Esophagus muscularis mucosa (tissue), 4 donors: ENCODE results near the gene CHST14. TPM values are rescaled to one million over a fixed set of nuclear protein-coding genes. Genes with fewer than 3 reads are reported as not detected.

Experiments used
- DNase-seq: peaks from one replicate; pipeline ENCODE4 v3.0.0-alpha.2; 2017; ENCODE audit errors: extremely low spot score
- H3K27ac ChIP-seq, 4 donors: fragments of 200-600 bp; sonication (generic); replicated peaks in 1 of 4; 1 replicate in 3 of 4; 2 replicates in 1 of 4; pipeline ENCODE4 v1.5.1; 2016 to 2019; ENCODE audit warnings: mild to moderate bottlenecking in 1 of 4
- H3K27me3 ChIP-seq, 4 donors: fragments of 200-600 bp; sonication (generic); one replicate each; pipeline versions ENCODE4 v1.5.1 to v1.6.0; 2016 to 2019
- H3K36me3 ChIP-seq, 4 donors: fragments of 200-600 bp; sonication (generic); one replicate each; pipeline ENCODE4 v1.5.1; 2016 to 2019
- H3K4me1 ChIP-seq, 4 donors: fragments of 200-600 bp; sonication (generic); one replicate each; pipeline ENCODE4 v1.5.1; 2016 to 2019
- H3K4me3 ChIP-seq, 4 donors: fragments of 200-600 bp; sonication (generic); 1 replicate in 2 of 4; 2 replicates in 2 of 4; pipeline ENCODE4 v1.5.1; 2016 to 2019; ENCODE audit warnings: mild to moderate bottlenecking in 4 of 4, moderate library complexity in 1 of 4
- H3K9me3 ChIP-seq, 4 donors: fragments of 200-600 bp; sonication (generic); 1 replicate in 3 of 4; 2 replicates in 1 of 4; pipeline ENCODE4 v1.5.1; 2016 to 2019
- CTCF ChIP-seq, 3 experiments: fragments of 200-600 bp in 2 of 3; fragments of 450-650 bp in 1 of 3; sonication (generic) in 2 of 3; IDR thresholded peaks; one replicate each; pipeline ENCODE4 v1.5.1; 2017 to 2019; ENCODE audit warnings: antibody characterized with exemption in 3 of 3, mild to moderate bottlenecking in 2 of 3, moderate library complexity in 1 of 3
- EP300 ChIP-seq: sonication (generic); formaldehyde crosslinking; IDR thresholded peaks from one replicate; pipeline ENCODE4 v1.6.1; 2017; ENCODE audit warnings: antibody characterized with exemption
- POLR2A ChIP-seq: fragments of 450-650 bp; IDR thresholded peaks from one replicate; pipeline ENCODE4 v1.6.1; 2017; ENCODE audit warnings: antibody characterized with exemption, moderate library complexity, mild to moderate bottlenecking, low read depth
- POLR2AphosphoS5 ChIP-seq, 2 donors: sonication (generic); formaldehyde crosslinking; IDR thresholded peaks; one replicate each; pipeline ENCODE4 v1.6.1; 2017; ENCODE audit warnings: antibody characterized with exemption in 2 of 2
- WGBS: methylation state at CpG from one replicate; pipeline ENCODE4 v1.1.5; 2018; 5-methylcytosine and 5-hydroxymethylcytosine counted together
- intact Hi-C: fragments of 100-400 bp; cut with DNase I; formaldehyde crosslinking; loops from one replicate; pipeline ENCODE4 v1.15.1; 2023
- total RNA-seq, 4 donors: library from RNA; depleted of rRNA; stranded (reverse); fragments of >200 nt; gene quantifications; one replicate each; pipeline versions ENCODE4 v1.1.0 to v1.2.1, GENCODE V29; 2016

Gene CHST14
- total RNA-seq, 4 donors from 2014 or later: 7.9 to 16.6 (median 12.5) TPM

GRCh38 chr15:40456299-40456712 lies 14.5 kb upstream of the CHST14 start:
- Histone ChIP-seq H3K27me3 (no peaks in the 10 kb centered on the region), H3K4me3 (no peak overlapping the region), H3K9me3 (no peaks in the 10 kb centered on the region), H3K27ac (no peak overlapping the region), H3K36me3 (peaks cover 14 to 31% (median 21%) of the 10 kb centered on the region in 4 donors), H3K4me1 (peaks cover 45 to 49% (median 47%) of the 10 kb centered on the region in 4 donors)
- 85% methylated on average over 4 of the region's 7 CpGs for WGBS
- intact Hi-C loops: no loop called here
- DNase-seq: no peak
- TF ChIP-seq POLR2A (no peak), EP300 (no peak), CTCF (IDR thresholded peaks at IDR 0.05) (no peak), POLR2AphosphoS5 (IDR thresholded peaks at IDR 0.05) (no peak)

GRCh38 chr15:40456738-40457137 lies 14.0 kb upstream of the CHST14 start:
- WGBS: 72% methylated on average over 4 of the region's 4 CpGs
- intact Hi-C loops: no loop called here
- Histone ChIP-seq H3K27ac (no peak overlapping the region), H3K27me3 (no peaks in the 10 kb centered on the region), H3K36me3 (peaks cover 14 to 35% (median 24%) of the 10 kb centered on the region in 4 donors), H3K9me3 (no peaks in the 10 kb centered on the region), H3K4me1 (peaks cover 43 to 45% (median 43%) of the 10 kb centered on the region in 4 donors), H3K4me3 (no peak overlapping the region)
- no peak for DNase-seq
- no peak for TF ChIP-seq POLR2A
- no peak for TF ChIP-seq POLR2AphosphoS5 (IDR thresholded peaks at IDR 0.05)
- no peak for TF ChIP-seq EP300
- no peak for TF ChIP-seq CTCF (IDR thresholded peaks at IDR 0.05)

GRCh38 chr15:40458495-40459371 lies 12.1 kb upstream of the CHST14 start:
- 94% methylated on average over 18 of the region's 37 CpGs for WGBS
- H3K27me3 ChIP-seq: no peaks in the 10 kb centered on the region
- intact Hi-C loops: no loop called here
- H3K36me3 ChIP-seq: peaks cover 16 to 55% (median 43%) of the 10 kb centered on the region in 4 donors
- H3K9me3 ChIP-seq: no peaks in the 10 kb centered on the region
- H3K27ac ChIP-seq: no peak overlapping the region
- DNase-seq: no peak
- TF ChIP-seq CTCF (IDR thresholded peaks at IDR 0.05): no peak
- TF ChIP-seq POLR2A: no peak
- TF ChIP-seq EP300: no peak
- no peak for TF ChIP-seq POLR2AphosphoS5 (IDR thresholded peaks at IDR 0.05)
- no peak overlapping the region for H3K4me3 ChIP-seq
- peaks cover 31 to 32% (median 31%) of the 10 kb centered on the region in 4 donors for H3K4me1 ChIP-seq

GRCh38 chr15:40459391-40460015 lies 11.3 kb upstream of the CHST14 start:
- DNase-seq: no peak
- Histone ChIP-seq H3K27me3 (no peaks in the 10 kb centered on the region), H3K4me1 (peaks cover 24% of the 10 kb centered on the region in 4 donors), H3K4me3 (no peak overlapping the region), H3K9me3 (no peaks in the 10 kb centered on the region), H3K27ac (no peak overlapping the region), H3K36me3 (peaks cover 24 to 62% (median 51%) of the 10 kb centered on the region in 4 donors)
- 93% methylated on average over 16 of the region's 19 CpGs for WGBS
- no peak for TF ChIP-seq EP300
- TF ChIP-seq CTCF (IDR thresholded peaks at IDR 0.05): no peak
- no peak for TF ChIP-seq POLR2AphosphoS5 (IDR thresholded peaks at IDR 0.05)
- no peak for TF ChIP-seq POLR2A
- intact Hi-C loops: no loop called here
